ENCODE measurements around the gene CCDC134.
A peak's percentile ranks its signal among the peaks of the same experiment; 100 is the strongest.

Gene CCDC134
- total RNA-seq: 33.7 to 34.2 reads per million in 2 donors

GRCh38 chr22:41800348-41801146 lies at the start of gene CCDC134:
TSS of gene CCDC134 (plus strand) at chr22:41800679. CDS start at chr22:41808891, 8,212 bp downstream.
- DNase-seq: peak; percentile 83 to 95 (median 86)

GRCh38 chr22:41752011-41752970 lies 48.2 kb upstream of the CCDC134 start:
- DNase-seq: peak in 1 of 5 experiments; percentile 70

GRCh38 chr22:41753984-41754383 lies 46.5 kb upstream of the CCDC134 start:
- DNase-seq: no peak

GRCh38 chr22:41757502-41757901 lies 43.0 kb upstream of the CCDC134 start:
- no peak for DNase-seq

GRCh38 chr22:41758231-41758630 lies 42.2 kb upstream of the CCDC134 start:
- no peak for DNase-seq

- peak in 1 of 5 experiments; percentile 66 for DNase-seq
These were observed 37.3 kb upstream of the CCDC134 start for GRCh38 chr22:41762980-41763779.

- DNase-seq: no peak
These were observed 34.0 kb upstream of the CCDC134 start for GRCh38 chr22:41766476-41766875.

GRCh38 chr22:41768430-41768829 lies 32.0 kb upstream of the CCDC134 start:
- no peak for DNase-seq

GRCh38 chr22:41770715-41771468 lies 29.6 kb upstream of the CCDC134 start:
- no peak for DNase-seq

GRCh38 chr22:41772198-41772597 lies 28.3 kb upstream of the CCDC134 start:
- no peak for DNase-seq

GRCh38 chr22:41772645-41773044 lies 27.8 kb upstream of the CCDC134 start:
- no peak for DNase-seq

- no peak for DNase-seq
These were observed 25.1 kb upstream of the CCDC134 start for GRCh38 chr22:41775338-41775737.

GRCh38 chr22:41775976-41776375 lies 24.5 kb upstream of the CCDC134 start:
- DNase-seq: no peak

- DNase-seq: no peak
These were observed 24.1 kb upstream of the CCDC134 start for GRCh38 chr22:41776381-41776780.

- DNase-seq: no peak
These were observed 22.6 kb upstream of the CCDC134 start for GRCh38 chr22:41777749-41778425.

GRCh38 chr22:41779929-41780505 lies 20.5 kb upstream of the CCDC134 start:
- DNase-seq: peak in 1 of 5 experiments; percentile 31

GRCh38 chr22:41780746-41781505 lies 19.6 kb upstream of the CCDC134 start:
- peak; percentile 54 to 100 (median 87) for DNase-seq

GRCh38 chr22:41781507-41781906 lies 19.0 kb upstream of the CCDC134 start:
- no peak for DNase-seq

GRCh38 chr22:41782316-41782715 lies 18.2 kb upstream of the CCDC134 start:
- DNase-seq: peak in 2 of 5 experiments; percentile 19 to 83

GRCh38 chr22:41782751-41783150 lies 17.7 kb upstream of the CCDC134 start:
- DNase-seq: no peak

All from T-helper 2 cell (primary cell).